Measurements from ENCODE around the gene UBN1.

The UBN1 gene

GRCh38 chr16:4862639-4863038, 15.4 kb downstream of the UBN1 start:
- DNase-seq (ENCODE audit: low spot score), result no peak

GRCh38 chr16:4864728-4865127, 17.4 kb downstream of the UBN1 start:
- DNase-seq (ENCODE audit: low spot score), result no peak

- DNase-seq (ENCODE audit: low spot score), result no peak
Measured at GRCh38 chr16:4865231-4865860, 18.1 kb downstream of the UBN1 start.

- no peak for DNase-seq (ENCODE audit: low spot score)
Measured at GRCh38 chr16:4866586-4866985, 19.3 kb downstream of the UBN1 start.

DNA sequence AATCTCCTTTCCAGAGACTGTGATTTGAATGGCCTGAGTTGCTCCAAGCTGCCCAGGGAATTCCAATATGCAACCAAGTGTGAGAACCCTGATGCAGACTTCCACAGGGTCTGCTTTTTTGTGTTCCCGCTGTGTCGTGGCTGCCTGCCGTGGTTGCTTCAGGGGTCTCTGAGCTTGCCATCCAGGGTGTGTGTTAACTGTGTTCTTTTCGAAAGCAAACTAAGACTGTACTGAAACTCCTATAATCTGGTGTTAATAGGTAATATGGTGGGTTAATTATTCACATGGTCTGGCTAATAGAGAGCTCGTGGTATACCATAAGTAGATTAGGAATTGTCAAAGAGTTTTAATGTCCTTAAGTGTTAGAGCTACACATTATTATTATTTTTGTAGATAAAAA, 20.7 kb downstream of the UBN1 start:
- no peak for DNase-seq (ENCODE audit: low spot score)

DNA sequence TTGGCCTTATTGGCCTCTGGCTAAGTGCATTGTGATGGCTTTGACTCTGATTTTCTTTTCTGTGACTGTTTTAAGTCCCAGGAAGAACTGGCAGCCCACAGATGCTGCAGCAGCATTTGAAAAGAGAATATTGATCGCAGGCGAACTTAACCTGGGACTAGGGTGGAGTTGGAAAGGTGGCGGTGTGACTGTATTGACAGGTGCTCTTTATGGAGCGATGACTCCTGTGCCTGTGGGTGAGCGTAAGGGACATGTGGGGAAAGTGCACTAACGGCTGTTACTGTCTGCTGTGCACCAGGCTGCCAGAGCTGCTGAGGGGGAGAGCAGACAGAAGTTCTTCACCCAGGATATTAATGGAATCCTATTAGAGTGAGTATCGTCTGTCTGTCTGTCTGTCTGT, 21.3 kb downstream of the UBN1 start:
- no peak for DNase-seq (ENCODE audit: low spot score)

- DNase-seq (ENCODE audit: low spot score), result no peak
Measured at GRCh38 chr16:4869147-4869805, 22.0 kb downstream of the UBN1 start.

- DNase-seq (ENCODE audit: low spot score), result no peak
Measured at GRCh38 chr16:4870138-4870671, 22.9 kb downstream of the UBN1 start.

DNA sequence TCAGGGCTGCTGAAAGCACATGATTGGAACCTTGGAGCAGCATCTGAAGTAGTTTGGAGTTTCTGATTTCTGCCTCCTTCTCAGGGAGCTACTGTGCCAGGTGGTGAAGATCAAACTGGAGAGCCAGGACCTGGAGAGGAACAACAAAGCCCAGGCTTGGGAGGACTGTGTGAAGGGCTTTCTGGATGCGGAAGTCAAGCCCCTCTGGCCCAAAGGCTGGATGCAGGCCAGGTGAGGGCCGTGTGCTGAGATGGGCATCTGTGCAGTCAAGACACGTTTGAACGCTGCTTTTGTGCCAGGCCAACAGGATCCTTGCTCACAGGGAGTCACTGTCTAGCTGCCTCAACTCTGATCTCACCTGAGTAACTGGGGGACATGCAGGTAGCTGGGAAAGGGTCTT, 23.8 kb downstream of the UBN1 start:
- DNase-seq (ENCODE audit: low spot score), result no peak

DNA sequence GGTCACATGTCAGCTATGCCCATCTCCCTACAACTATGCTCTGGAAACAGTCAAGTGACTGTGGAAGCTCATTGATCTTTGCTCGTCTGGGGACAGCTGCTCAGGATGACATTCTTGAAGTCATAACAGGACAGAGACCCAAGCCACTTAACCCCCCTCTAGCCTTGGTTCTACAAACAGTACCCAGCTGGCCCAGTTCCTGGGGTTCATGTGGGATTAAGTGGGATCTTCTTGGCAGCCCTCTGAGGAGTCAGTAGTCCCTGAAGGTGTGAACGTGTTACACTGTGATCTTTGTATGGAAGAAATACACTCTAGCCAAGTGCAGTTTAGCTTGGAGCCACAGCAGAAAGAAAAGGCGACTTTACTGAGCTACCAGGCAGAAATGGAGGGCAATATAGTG, 25.8 kb downstream of the UBN1 start:
- DNase-seq (ENCODE audit: low spot score), result no peak

GRCh38 chr16:4874666-4875065, 27.4 kb downstream of the UBN1 start:
- no peak for DNase-seq (ENCODE audit: low spot score)

- no peak for DNase-seq (ENCODE audit: low spot score)
Measured at GRCh38 chr16:4876646-4877379, 29.5 kb downstream of the UBN1 start.

- no peak for DNase-seq (ENCODE audit: low spot score)
Measured at GRCh38 chr16:4877380-4877685, 30.1 kb downstream of the UBN1 start.

GRCh38 chr16:4879049-4879448, 31.8 kb downstream of the UBN1 start:
- DNase-seq (ENCODE audit: low spot score), result no peak

- DNase-seq (ENCODE audit: low spot score), result no peak
Measured at GRCh38 chr16:4880006-4880580, 32.8 kb downstream of the UBN1 start.

DNA sequence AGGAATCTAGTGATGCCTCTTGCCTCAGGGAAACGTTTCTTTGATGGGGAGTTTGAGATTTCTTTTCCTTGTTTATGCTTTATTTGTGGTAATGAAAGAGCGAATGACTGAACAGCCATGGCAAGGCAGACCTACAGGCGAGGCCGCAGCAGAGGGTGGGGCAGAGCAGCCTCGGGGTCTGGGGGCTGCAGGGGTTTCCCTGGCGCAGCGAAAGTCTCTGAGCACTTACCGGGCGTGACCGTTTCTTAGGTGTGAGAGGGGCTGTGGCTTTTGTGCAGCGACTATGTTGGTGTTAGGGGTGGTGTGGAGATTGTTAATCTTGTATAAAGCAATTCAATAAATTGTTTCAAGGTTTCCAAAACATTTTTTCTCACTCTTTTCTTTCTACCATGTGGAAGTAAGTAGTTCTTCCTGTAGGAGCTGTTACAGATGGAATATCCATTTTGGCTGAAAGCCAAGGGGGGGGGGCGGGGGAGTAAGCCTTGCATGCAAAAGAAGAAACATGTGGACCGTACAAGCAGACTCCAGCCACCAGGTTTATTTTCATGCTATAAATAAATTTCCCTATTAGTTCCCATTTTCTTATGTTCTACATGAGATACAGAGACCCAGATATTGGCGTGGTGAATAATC, 34.8 kb downstream of the UBN1 start:
- DNase-seq (ENCODE audit: low spot score), result no peak

- DNase-seq (ENCODE audit: low spot score), result no peak
Measured at GRCh38 chr16:4882633-4883285, 35.5 kb downstream of the UBN1 start.

GRCh38 chr16:4883501-4883900, 36.2 kb downstream of the UBN1 start:
- no peak for DNase-seq (ENCODE audit: low spot score)

DNA sequence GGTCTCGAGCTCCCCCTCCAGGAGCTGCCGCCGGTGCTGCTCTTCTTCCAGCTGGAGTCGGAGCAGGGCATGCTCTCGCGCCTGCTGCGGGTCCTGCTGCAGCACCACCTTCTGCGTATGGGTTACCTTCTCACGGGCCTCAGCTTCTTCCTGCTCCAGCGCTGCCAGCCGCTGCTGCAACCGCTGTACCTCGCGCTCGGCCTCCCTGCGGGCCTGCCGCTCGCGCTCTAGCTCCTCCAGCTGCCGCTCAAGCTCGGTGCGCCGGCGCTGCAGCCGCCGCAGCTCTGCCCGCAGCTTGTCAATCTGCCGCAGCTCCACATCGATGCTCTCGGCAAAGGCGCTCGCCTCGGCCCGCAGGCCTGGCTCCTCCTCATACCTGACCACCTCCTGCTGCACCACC, 36.9 kb downstream of the UBN1 start:
- DNase-seq (ENCODE audit: low spot score), result no peak

DNA sequence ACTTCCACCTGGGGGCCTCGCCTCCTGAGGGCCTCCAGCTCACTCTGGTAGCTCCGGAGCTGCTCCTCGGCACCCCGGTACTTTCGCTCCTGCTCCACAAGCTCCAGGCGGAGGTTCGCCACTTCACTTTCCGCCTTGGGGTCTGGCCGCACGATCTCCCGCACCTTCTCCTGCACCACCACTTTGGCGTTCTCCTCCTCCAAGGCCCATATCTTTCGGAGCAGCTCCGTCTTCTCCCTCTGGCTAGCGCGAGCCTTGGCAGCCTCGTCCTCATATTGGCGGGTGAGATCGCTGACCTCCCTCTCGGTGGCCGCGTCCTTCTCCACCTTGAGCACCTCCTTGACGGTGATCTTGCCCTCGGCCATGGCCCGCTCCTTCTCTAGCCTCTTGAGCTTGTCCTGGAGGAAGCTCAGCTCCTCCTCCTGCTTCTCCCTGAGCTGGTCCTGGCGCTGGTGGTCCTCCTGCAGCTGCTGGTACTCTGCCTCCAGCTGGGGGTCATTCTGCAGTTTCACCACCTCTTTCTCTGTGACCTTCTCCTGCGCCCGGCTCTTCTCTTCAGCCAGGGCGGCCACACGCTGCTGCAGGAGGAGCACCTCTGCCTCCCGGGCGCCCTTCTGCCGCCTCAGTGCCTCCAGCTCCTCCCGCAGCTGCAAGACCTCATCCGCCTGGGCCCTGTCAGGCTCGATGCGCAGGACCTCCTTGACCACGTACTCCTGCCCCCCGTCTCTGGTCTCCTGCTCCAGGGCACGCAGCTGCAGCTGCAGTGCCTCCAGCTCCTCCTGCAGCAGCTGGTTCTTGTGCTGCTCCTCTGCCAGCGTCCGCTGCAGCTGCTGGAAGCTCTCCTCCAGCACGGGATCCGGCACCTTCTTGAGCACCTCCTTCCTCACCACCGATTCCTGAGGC, 37.9 kb downstream of the UBN1 start:
- DNase-seq (ENCODE audit: low spot score), result no peak

DNA sequence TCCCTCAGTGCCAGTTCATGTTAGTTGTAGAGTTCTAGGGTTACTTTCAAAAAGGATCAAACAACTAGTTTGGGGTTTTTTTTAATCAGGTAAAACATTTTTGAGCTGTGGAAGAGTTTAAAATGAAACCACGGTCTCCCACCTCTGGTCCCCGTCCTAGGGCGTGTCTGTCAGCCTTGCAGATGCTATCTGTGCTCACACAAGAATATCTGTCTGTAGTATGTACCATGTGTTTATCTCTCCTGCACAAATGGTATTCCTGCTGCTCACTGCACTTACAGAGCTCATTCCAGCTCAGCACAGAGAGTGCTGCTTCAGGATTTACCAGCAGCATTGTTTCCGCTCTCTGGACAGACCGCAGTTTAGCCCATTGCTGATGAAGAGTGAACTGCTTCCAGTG, 38.9 kb downstream of the UBN1 start:
- no peak for DNase-seq (ENCODE audit: low spot score)
